Ishikawa (cell line): ENCODE data around the gene NTRK1.
A peak's percentile ranks its signal among the peaks of the same experiment; 100 is the strongest.

ENCODE experiments used
- CEBPB ChIP-seq: IDR thresholded peaks from 2 replicates; pipeline ENCODE4 v1.6.1; 2012
- CREB1 ChIP-seq: IDR thresholded peaks from 2 replicates; pipeline ENCODE4 v1.6.1; 2012; ENCODE audit warnings: low read depth
- EGR1 ChIP-seq: IDR thresholded peaks from 2 replicates; pipeline ENCODE4 v1.6.1; 2012
- EP300 ChIP-seq: IDR thresholded peaks from 2 replicates; pipeline ENCODE4 v1.6.1; 2012; ENCODE audit warnings: borderline replicate concordance
- FOXM1 ChIP-seq: IDR thresholded peaks from 2 replicates; pipeline ENCODE4 v1.6.1; 2012; ENCODE audit warnings: low read depth, borderline replicate concordance
- NFIC ChIP-seq: IDR thresholded peaks from 2 replicates; pipeline ENCODE4 v1.6.1; 2012
- RAD21 ChIP-seq: IDR thresholded peaks from 2 replicates; pipeline ENCODE4 v1.6.1; 2012; ENCODE audit warnings: low read depth
- TAF1 ChIP-seq: IDR thresholded peaks from 2 replicates; pipeline ENCODE4 v1.6.1; 2012; ENCODE audit warnings: low read depth, mild to moderate bottlenecking
- TCF12 ChIP-seq: IDR thresholded peaks from 2 replicates; pipeline ENCODE4 v1.6.1; 2012; ENCODE audit warnings: low read depth
- TEAD4 ChIP-seq: IDR thresholded peaks from 2 replicates; pipeline ENCODE4 v1.6.1; 2012
- YY1 ChIP-seq: IDR thresholded peaks from 2 replicates; pipeline ENCODE4 v1.6.1; 2012; ENCODE audit warnings: low read depth
- ZBTB7A ChIP-seq: IDR thresholded peaks from 2 replicates; pipeline ENCODE4 v1.6.1; 2012; ENCODE audit warnings: low read depth
- TF ChIP-seq, protein P1 (sequence below): IDR thresholded peaks from 2 replicates; pipeline ENCODE4 v1.6.1; 2012
- TF ChIP-seq, protein P2 (sequence below): IDR thresholded peaks from 2 replicates; pipeline ENCODE4 v1.6.1; 2012
- TF ChIP-seq, protein P3 (sequence below): IDR thresholded peaks from 2 replicates; pipeline ENCODE4 v1.6.1; 2012; ENCODE audit warnings: low read depth, mild to moderate bottlenecking

The NTRK1 gene

DNA sequence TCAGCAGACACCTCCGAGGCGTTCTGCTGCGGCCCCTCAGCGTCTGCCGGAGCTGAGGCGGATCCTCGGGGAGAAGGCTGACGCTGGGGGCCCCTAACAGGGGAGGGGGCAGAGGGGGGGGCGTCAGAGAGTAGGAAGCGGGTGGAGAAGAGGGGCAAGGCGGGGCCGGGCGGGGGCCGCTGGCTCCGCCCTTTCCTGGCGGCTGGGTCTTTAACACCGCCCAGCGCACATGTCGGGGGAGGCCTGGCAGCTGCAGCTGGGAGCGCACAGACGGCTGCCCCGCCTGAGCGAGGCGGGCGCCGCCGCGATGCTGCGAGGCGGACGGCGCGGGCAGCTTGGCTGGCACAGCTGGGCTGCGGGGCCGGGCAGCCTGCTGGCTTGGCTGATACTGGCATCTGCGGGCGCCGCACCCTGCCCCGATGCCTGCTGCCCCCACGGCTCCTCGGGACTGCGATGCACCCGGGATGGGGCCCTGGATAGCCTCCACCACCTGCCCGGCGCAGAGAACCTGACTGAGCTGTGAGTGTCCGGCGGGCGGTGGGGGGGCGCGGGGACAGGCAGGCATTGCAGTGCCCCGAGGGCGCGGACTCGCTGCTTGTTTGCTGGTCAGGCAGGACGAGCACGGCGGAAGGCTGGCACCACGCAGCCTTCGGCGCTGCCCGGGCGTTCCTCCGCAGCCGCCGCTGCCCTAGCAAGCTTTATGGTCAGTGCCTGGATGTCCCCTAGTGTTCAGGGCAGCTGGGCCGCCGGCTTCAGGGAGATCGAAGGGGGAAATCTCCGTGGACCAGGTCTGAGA lies at the start of gene NTRK1:
Gene NTRK1, plus strand, starts transcription at position 238 of the 796 bp plus-strand sequence. Its CDS starts 70 bp downstream, at position 308.
- TF ChIP-seq, protein P1, sequence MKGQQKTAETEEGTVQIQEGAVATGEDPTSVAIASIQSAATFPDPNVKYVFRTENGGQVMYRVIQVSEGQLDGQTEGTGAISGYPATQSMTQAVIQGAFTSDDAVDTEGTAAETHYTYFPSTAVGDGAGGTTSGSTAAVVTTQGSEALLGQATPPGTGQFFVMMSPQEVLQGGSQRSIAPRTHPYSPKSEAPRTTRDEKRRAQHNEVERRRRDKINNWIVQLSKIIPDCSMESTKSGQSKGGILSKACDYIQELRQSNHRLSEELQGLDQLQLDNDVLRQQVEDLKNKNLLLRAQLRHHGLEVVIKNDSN: no peak
- TF ChIP-seq, protein P2, sequence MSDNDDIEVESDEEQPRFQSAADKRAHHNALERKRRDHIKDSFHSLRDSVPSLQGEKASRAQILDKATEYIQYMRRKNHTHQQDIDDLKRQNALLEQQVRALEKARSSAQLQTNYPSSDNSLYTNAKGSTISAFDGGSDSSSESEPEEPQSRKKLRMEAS: peak; percentile 75

DNA sequence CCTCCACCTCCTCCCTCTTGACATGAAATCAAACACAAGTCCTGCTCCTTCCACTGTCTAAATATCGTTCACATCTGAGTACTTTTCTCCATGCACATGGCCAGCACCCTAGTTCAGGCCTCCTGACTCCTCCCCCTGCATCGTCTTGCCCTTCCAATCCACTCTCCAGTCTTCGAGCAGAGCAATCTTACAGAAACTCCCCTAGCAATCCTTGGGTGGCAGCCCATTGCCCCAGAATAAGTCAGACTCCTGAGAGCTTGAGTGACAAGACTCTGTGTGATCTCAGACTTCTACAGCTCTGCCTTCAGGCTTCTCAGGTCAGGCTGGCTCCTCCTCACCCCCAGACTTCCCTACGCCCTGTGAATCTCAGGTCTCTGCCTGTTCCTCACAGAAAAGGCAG lies 49.5 kb upstream of the NTRK1 start:
- TF ChIP-seq NFIC: no peak

- TF ChIP-seq NFIC (no peak), CREB1 (no peak), ZBTB7A (no peak), EP300 (no peak), EGR1 (no peak), RAD21 (no peak), CEBPB (no peak), TEAD4 (no peak), TCF12 (no peak), FOXM1 (no peak), YY1 (no peak), TAF1 (no peak)
- TF ChIP-seq, protein P2: no peak
- TF ChIP-seq, protein P3, sequence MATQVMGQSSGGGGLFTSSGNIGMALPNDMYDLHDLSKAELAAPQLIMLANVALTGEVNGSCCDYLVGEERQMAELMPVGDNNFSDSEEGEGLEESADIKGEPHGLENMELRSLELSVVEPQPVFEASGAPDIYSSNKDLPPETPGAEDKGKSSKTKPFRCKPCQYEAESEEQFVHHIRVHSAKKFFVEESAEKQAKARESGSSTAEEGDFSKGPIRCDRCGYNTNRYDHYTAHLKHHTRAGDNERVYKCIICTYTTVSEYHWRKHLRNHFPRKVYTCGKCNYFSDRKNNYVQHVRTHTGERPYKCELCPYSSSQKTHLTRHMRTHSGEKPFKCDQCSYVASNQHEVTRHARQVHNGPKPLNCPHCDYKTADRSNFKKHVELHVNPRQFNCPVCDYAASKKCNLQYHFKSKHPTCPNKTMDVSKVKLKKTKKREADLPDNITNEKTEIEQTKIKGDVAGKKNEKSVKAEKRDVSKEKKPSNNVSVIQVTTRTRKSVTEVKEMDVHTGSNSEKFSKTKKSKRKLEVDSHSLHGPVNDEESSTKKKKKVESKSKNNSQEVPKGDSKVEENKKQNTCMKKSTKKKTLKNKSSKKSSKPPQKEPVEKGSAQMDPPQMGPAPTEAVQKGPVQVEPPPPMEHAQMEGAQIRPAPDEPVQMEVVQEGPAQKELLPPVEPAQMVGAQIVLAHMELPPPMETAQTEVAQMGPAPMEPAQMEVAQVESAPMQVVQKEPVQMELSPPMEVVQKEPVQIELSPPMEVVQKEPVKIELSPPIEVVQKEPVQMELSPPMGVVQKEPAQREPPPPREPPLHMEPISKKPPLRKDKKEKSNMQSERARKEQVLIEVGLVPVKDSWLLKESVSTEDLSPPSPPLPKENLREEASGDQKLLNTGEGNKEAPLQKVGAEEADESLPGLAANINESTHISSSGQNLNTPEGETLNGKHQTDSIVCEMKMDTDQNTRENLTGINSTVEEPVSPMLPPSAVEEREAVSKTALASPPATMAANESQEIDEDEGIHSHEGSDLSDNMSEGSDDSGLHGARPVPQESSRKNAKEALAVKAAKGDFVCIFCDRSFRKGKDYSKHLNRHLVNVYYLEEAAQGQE: no peak
- TF ChIP-seq, protein P1: no peak
Observed at GRCh38 chr1:156812293-156812990, 48.2 kb upstream of the NTRK1 start.

- TF ChIP-seq EP300 (no peak), EGR1 (no peak), YY1 (no peak), FOXM1 (no peak), CREB1 (no peak), ZBTB7A (no peak)
- TF ChIP-seq, protein P2: no peak
Observed at GRCh38 chr1:156813298-156813697, 47.4 kb upstream of the NTRK1 start.

GRCh38 chr1:156813750-156814570 lies 46.7 kb upstream of the NTRK1 start:
- TF ChIP-seq CREB1: no peak
- TF ChIP-seq ZBTB7A: peak; percentile 25; the same call in 1 of the 2 replicates
- TF ChIP-seq, protein P2: peak; percentile 99
- TF ChIP-seq EGR1: peak; percentile 76
- peak; percentile 24; the same call in 1 of the 2 replicates for TF ChIP-seq RAD21
- TF ChIP-seq, protein P1: peak; percentile 88
- TF ChIP-seq, protein P3: no peak
